ENCODE measurements around the gene DOCK1. TPM values are rescaled to one million over a fixed set of nuclear protein-coding genes. Genes with fewer than 3 reads are reported as not detected.

DOCK1 gene
- total RNA-seq, 4 donors from 2014 or later: 4.3 to 6.0 (median 4.8) TPM

DNA sequence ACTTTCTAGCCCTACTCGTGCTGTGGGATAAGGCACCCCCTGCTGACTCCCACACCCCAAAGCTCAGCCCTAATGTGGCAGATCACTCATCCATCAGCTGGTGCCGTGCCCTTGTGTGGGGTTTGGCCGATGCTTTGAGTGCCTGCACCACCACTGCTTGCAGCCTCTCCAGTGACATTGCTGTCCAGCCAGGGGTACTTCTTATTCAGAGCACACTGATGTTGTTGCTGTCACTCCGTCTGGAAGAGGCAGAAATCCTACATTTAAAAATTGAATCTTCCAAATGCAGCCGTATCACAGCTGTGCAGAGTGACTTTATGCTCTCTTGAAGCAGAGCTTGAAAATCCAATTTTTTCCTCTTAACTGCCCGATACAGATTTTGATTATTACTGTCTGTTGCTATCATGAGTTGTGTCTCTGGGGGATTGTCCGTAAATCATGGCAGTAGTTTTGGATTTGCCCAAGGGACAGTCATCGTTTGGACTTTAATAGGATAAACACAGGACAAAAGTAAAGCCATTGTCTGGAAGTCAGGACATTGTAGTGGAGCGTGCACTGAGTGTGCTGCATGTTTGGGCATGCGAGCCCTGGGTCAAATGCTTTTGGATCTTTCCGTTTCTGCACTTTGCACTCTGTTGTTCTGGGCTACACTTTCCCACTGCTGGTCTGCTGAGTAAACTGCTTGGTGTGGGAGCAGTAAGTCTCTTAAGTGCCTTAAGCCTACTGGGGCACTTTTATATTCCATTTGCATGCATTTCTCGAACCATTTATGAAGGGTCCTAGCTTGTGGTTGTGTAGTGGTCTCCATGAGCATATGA is 128.2 kb downstream of the DOCK1 start:
- Histone ChIP-seq H3K36me3 (no peaks in the 10 kb centered on the region), H3K27ac (no peak overlapping the region), H3K9me3 (no peaks in the 10 kb centered on the region), H3K4me3 (no peak overlapping the region), H3K27me3 (no peaks in the 10 kb centered on the region), H3K4me1 (no peaks in the 10 kb centered on the region)
- TF ChIP-seq, protein P1, sequence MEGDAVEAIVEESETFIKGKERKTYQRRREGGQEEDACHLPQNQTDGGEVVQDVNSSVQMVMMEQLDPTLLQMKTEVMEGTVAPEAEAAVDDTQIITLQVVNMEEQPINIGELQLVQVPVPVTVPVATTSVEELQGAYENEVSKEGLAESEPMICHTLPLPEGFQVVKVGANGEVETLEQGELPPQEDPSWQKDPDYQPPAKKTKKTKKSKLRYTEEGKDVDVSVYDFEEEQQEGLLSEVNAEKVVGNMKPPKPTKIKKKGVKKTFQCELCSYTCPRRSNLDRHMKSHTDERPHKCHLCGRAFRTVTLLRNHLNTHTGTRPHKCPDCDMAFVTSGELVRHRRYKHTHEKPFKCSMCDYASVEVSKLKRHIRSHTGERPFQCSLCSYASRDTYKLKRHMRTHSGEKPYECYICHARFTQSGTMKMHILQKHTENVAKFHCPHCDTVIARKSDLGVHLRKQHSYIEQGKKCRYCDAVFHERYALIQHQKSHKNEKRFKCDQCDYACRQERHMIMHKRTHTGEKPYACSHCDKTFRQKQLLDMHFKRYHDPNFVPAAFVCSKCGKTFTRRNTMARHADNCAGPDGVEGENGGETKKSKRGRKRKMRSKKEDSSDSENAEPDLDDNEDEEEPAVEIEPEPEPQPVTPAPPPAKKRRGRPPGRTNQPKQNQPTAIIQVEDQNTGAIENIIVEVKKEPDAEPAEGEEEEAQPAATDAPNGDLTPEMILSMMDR (IDR thresholded peaks at IDR 0.05 in 4 of 5, conservative IDR thresholded peaks at IDR 0.05 in 1 of 5): no peak
- TF ChIP-seq POLR2A (IDR thresholded peaks at IDR 0.05): no peak
- ATAC-seq (no peak), DNase-seq (no peak)
- in situ Hi-C loops (cut with MboI; ENCODE audit: low sequenced_read_pairs in 4 of 4): no loop called here
- intact Hi-C loops (cut with DNase I; ENCODE audit: low total_unique reads): no loop called here

DNA sequence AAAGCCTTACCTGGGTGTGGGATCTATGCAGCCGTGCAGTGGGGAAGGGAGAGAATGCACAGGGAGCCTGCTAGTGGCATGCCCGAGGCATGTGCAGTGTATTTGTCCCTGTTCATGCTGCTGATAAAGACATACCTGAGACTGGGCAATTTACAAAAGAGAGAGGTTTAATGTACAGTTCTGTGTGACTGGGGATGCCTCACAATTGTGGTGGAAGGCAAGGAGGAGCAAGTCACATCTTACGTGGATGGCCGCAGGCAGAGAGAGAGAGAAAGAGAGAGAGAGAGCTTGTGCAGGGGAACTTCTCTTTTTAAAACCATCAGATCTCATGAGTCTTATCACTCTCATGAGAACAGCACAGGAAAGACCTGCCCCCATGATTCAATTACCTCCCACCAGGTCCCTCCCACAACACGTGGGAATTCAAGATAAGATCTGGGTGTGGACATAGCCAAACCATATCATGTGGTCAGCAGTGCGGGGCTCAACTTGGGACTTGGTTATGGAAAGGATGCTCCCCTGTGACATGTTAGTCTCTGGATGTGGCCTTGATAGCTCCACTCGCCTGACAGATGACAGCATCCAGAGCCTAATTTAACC is 128.9 kb downstream of the DOCK1 start:
- no peaks in the 10 kb centered on the region for H3K4me1 ChIP-seq
- no peak overlapping the region for H3K4me3 ChIP-seq
- in situ Hi-C loops (cut with MboI; ENCODE audit: low sequenced_read_pairs in 4 of 4) (no loop called here), intact Hi-C loops (cut with DNase I; ENCODE audit: low total_unique reads) (no loop called here)
- no peak for TF ChIP-seq POLR2A (IDR thresholded peaks at IDR 0.05)
- TF ChIP-seq, protein P1 (IDR thresholded peaks at IDR 0.05 in 4 of 5, conservative IDR thresholded peaks at IDR 0.05 in 1 of 5): no peak
- no peak overlapping the region for H3K27ac ChIP-seq
- DNase-seq (no peak), ATAC-seq (no peak)
- H3K36me3 ChIP-seq: no peaks in the 10 kb centered on the region
- no peaks in the 10 kb centered on the region for H3K9me3 ChIP-seq
- H3K27me3 ChIP-seq: no peaks in the 10 kb centered on the region

DNA sequence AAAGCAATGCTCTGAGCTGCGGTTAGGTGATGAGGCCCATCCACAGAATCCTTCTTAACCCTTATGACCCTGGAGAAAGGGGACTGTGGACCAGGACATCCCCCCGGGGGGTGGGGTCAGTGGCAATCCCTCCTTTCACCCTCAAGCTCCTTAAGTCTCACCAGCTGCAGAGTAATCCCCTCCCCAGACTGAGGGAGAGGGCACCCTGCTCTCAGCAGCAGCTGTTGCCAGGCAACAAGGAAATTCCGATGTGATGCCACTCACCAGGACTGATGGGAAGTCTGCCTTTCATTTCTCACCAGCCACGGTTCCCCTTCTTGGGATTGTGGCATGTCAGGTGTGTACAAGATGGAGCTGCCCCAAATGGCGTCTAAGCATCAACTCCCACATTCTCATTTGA is 129.6 kb downstream of the DOCK1 start:
- no peak overlapping the region for H3K27ac ChIP-seq
- TF ChIP-seq POLR2A (IDR thresholded peaks at IDR 0.05): no peak
- TF ChIP-seq, protein P1 (IDR thresholded peaks at IDR 0.05 in 4 of 5, conservative IDR thresholded peaks at IDR 0.05 in 1 of 5): no peak
- H3K27me3 ChIP-seq: no peaks in the 10 kb centered on the region
- no peaks in the 10 kb centered on the region for H3K4me1 ChIP-seq
- no peaks in the 10 kb centered on the region for H3K9me3 ChIP-seq
- H3K4me3 ChIP-seq: no peak overlapping the region
- no peak for ATAC-seq
- DNase-seq: no peak
- in situ Hi-C loops (cut with MboI; ENCODE audit: low sequenced_read_pairs in 4 of 4) (no loop called here), intact Hi-C loops (cut with DNase I; ENCODE audit: low total_unique reads) (no loop called here)
- H3K36me3 ChIP-seq: no peaks in the 10 kb centered on the region

DNA sequence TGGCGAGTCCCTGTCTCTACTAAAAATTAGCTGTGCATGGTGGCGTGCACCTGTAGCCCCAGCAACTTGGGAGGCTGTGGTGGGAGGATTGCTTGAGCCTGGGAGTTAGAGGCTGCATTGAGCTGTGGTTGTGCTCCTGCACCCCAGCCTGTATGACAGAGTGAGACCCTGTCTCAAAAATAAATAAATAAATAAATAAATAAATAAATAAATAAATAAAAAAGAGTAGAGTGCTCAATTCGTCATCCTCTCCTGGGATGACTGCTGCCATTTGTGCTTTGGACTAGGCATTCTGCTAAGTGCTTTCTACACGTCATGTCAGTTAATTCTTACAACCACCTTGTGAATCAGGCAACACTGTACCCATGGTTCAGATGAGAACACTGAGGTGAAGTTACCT is 130.6 kb downstream of the DOCK1 start:
- intact Hi-C loops (cut with DNase I; ENCODE audit: low total_unique reads): no loop called here

More for the DNA sequence above, 130.6 kb downstream of the DOCK1 start:
- no peak for TF ChIP-seq POLR2A (IDR thresholded peaks at IDR 0.05)
- TF ChIP-seq, protein P1 (IDR thresholded peaks at IDR 0.05 in 4 of 5, conservative IDR thresholded peaks at IDR 0.05 in 1 of 5): no peak
- Histone ChIP-seq H3K27ac (no peak overlapping the region), H3K4me3 (no peak overlapping the region), H3K36me3 (no peaks in the 10 kb centered on the region), H3K9me3 (no peaks in the 10 kb centered on the region), H3K4me1 (no peaks in the 10 kb centered on the region), H3K27me3 (no peaks in the 10 kb centered on the region)
- in situ Hi-C loops (cut with MboI; ENCODE audit: low sequenced_read_pairs in 4 of 4): no loop called here
- ATAC-seq (no peak), DNase-seq (no peak)

Measured in gastrocnemius medialis (tissue), 4 donors.